ENCODE measurements around the gene TIMM23.

DNA sequence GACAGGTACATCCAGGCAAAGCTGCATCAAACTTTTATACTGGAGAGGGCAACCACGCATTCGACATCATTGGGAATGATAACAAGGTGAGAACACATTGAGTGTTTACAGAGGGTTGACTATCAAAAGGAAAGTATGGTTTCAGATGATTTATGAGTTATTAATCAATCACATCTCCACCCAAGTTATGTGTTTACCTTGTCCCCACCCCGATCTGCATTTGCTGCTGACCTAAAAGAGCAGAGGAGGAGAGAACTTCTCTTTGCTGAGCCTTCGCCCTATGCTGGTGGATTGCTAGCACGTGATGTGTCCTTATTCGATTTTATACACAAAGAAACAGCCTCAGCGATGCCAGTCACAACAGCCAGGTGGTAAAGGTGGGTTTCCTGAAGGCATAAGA is 74.0 kb downstream of the TIMM23 start, which contains the start of gene MSMB:
- TF ChIP-seq, protein P1, sequence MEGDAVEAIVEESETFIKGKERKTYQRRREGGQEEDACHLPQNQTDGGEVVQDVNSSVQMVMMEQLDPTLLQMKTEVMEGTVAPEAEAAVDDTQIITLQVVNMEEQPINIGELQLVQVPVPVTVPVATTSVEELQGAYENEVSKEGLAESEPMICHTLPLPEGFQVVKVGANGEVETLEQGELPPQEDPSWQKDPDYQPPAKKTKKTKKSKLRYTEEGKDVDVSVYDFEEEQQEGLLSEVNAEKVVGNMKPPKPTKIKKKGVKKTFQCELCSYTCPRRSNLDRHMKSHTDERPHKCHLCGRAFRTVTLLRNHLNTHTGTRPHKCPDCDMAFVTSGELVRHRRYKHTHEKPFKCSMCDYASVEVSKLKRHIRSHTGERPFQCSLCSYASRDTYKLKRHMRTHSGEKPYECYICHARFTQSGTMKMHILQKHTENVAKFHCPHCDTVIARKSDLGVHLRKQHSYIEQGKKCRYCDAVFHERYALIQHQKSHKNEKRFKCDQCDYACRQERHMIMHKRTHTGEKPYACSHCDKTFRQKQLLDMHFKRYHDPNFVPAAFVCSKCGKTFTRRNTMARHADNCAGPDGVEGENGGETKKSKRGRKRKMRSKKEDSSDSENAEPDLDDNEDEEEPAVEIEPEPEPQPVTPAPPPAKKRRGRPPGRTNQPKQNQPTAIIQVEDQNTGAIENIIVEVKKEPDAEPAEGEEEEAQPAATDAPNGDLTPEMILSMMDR (IDR thresholded peaks at IDR 0.05; ENCODE audit: insufficient read depth, low read depth, low read length) = no peak
- TF ChIP-seq EZH2 (IDR thresholded peaks at IDR 0.05; ENCODE audit: insufficient read depth, low read length) = no peak

All from astrocyte (in vitro differentiated cells and primary cell).